LNCAP (cell line): Measurements from ENCODE around the gene TMEM208.

Experiments
- TF ChIP-seq, protein P1 (sequence below): fragments of 450-650 bp; IDR thresholded peaks from 2 replicates; pipeline ENCODE4 v1.5.1; 2017; ENCODE audit warnings: mild to moderate bottlenecking

TMEM208 gene

DNA sequence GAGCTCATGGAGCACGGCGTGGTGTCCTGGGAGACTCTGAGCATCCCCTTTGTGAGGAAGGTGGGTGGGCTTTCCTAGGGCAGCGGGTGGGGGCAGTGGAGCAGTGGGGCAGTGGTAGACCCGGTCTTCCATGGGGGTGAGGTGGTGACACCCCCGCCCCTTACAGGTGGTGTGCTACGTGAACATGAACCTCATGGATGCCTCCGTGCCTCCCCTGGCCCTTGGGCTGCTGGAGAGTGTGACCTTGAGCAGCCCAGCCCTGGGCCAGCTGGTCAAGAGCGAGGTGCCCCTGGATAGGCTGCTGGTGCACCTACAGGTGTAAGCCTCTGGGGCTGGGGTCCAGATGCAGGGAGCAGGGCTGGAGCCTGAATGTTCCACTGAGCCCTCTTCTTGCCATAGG, 26.4 kb upstream of the TMEM208 start:
- TF ChIP-seq, protein P1, sequence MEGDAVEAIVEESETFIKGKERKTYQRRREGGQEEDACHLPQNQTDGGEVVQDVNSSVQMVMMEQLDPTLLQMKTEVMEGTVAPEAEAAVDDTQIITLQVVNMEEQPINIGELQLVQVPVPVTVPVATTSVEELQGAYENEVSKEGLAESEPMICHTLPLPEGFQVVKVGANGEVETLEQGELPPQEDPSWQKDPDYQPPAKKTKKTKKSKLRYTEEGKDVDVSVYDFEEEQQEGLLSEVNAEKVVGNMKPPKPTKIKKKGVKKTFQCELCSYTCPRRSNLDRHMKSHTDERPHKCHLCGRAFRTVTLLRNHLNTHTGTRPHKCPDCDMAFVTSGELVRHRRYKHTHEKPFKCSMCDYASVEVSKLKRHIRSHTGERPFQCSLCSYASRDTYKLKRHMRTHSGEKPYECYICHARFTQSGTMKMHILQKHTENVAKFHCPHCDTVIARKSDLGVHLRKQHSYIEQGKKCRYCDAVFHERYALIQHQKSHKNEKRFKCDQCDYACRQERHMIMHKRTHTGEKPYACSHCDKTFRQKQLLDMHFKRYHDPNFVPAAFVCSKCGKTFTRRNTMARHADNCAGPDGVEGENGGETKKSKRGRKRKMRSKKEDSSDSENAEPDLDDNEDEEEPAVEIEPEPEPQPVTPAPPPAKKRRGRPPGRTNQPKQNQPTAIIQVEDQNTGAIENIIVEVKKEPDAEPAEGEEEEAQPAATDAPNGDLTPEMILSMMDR: no peak

DNA sequence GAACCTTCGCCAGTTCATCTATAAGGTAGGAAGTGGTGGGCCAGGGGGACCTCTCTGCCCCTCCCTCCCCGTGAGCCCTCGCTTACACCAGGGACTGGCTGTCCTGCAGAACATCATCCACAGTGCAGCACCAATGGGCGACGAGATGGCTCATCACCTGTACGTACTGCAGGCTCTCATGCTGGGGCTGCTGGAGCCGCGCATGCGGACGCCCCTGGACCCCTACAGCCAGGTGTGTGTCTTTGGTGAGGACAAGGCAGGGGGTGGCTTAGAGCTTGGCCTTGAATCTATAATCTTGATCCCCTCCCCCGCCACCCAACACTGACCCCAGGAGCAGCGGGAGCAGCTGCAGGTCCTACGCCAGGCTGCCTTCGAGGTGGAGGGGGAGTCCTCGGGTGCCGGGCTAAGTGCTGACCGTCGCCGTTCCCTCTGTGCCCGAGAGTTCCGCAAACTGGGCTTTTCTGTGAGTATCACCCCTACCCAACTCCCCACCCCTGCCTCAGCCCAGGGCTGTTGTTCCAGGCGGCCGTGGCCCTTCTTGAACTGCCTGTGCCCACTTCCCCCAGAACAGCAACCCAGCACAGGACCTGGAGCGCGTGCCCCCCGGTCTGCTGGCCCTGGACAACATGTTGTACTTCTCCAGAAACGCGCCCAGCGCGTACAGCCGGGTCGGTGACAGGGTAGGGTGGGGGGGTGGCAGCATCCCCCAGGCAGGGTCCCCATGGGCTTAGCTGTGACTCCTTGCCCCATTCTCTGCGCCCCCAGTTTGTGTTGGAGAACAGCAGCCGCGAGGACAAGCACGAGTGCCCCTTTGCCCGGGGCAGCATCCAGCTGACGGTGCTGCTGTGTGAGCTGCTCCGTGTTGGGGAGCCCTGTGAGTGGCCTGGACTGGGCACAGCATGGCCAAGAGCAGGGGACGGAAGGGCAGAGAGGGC, 25.3 kb upstream of the TMEM208 start:
- TF ChIP-seq, protein P1: no peak

DNA sequence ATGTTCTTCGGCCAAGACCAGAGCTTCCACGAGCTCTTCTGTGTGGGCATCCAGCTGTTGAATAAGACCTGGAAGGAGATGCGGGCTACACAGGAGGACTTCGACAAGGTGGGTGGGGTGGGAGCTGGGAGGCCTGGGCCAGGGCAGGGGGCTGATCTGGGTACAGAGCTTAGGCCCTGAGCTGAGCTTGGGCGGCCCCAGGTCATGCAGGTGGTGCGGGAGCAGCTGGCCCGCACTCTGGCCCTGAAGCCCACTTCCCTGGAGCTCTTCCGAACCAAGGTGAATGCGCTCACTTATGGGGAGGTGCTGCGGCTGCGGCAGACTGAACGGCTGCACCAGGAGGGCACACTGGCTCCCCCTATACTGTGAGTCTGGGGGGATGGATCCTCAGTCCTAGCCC, 24.5 kb upstream of the TMEM208 start:
- TF ChIP-seq, protein P1: no peak

DNA sequence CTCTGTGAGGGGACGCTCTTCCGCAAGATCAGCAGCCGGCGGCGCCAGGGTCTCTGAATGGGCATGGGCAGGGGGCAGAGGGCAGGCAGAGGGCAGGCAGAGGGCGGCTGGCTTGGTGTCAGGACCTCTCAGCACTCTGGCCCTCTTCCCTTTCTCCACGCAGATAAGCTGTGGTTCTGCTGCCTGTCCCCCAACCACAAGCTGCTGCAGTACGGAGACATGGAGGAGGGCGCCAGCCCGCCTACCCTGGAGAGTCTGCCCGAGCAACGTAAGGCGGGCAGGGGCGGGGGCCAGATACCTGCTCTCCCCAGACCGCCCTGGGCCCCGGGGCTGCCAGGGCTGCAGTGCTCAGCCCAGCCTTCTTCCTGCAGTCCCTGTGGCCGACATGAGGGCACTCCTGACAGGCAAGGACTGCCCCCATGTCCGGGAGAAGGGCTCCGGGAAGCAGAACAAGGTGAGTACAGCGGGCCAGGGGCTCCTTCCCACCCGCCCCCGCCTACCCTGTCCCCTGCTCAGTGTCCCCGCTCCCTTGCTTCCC, 23.9 kb upstream of the TMEM208 start:
- TF ChIP-seq, protein P1: no peak

DNA sequence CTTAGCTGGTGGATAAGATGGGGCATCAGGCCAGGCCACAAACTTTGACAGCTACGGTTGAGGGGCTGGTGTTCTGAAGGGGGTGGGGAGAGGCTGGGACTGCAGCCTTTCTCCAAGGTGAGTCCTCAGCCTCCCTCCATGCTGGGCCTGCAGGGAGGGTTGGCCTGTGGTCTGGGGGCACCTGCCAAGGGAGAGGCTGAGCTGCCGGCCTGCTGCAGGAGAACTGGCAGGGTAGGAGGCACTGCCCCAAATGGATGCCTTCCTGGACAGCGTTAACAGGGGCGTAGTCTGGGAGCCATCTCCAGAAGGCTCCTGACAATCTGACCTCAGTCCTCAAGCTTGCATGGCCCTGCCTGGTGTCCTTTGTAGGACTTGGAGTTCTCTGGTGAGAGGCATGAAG, 22.9 kb upstream of the TMEM208 start:
- TF ChIP-seq, protein P1: no peak

DNA sequence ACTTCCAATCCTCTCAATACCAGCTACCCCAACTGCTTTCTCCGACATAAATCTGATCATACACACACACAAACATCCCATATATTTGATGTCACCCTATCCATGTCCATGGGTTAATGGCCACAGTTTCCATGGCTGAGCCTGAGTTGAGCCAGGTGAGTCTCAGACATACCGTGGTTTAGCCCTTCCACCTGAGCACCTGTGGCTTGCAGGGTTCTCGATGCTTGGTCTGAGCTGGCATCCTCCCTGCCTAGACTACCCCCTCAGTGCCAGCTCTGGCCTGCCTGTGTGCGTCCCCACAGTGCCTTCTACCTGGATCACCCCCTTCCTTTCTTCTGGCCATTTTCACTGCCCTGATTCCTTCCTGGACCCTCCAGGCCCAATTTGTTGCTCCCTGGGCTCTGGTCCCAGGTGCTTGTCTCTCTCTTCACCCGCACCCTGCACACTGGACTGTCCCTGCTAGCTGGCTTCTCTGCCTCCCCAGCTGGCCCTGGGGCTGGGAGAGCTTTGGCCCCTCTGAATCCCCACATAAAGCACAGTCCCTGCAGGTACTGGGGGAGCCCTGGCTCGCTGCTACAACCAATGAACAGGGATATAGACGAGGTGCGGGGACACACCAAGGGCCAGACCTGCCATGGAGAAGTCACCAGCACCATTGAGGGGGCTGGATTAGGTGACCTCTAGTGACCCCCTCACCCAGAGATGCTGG, 20.6 kb upstream of the TMEM208 start:
- TF ChIP-seq, protein P1: no peak

DNA sequence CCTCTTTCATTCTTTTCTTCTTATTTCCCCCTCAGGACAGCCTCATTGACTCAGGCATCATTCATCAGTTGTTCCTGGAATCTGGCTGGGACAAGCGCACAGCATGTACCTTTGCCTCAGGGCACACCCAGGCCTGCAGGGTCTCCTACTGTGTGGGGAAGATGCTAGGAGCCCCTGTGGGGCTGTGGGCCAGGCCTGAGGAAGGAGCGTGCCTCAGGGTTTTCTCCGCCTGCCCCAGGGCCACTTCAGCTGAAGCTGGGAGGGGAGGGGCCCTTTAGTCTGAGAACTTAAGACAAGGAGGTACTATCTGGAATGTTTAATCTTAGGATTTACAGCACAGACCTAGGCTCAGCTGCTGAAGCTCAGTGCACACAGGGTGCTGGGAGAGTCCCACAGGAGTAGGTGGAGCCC, 20.1 kb upstream of the TMEM208 start:
- TF ChIP-seq, protein P1: no peak
